ENCODE measurements around the gene RAD51AP2.
A peak's percentile ranks its signal among the peaks of the same experiment; 100 is the strongest.
"Not testable (repeated sequence)": the region's sequence is repeated elsewhere in the genome, so short reads cannot be mapped to it uniquely, and the experiment has no call there.

Gene RAD51AP2

GRCh38 chr2:17536416-17536815 is 18.2 kb upstream of the RAD51AP2 start:
- DNase-seq = no peak

GRCh38 chr2:17533546-17533945 is 15.3 kb upstream of the RAD51AP2 start:
- no peak for DNase-seq

DNA sequence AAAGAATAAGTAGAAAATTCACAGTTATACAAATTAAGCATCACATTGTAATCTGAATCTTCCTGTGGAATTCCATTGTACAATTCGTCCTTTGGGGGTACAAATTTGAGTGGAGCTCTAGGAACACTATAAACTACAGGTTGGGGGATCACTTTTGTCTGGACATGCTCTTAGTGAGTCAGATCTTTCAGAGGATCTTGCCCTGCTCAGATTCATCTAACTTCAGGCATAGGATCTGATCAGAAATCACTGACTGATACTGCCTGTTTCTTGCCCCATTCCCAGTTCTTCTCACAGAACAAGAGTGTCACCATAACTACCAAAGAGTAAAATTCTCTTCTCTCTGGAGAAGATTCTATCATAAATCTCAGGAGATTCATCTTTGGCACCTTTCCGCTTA is 11.5 kb upstream of the RAD51AP2 start:
- no peak for DNase-seq

GRCh38 chr2:17522303-17522702 is 4.1 kb upstream of the RAD51AP2 start:
- no peak for DNase-seq

- DNase-seq = no peak
Observed at GRCh38 chr2:17521621-17522020, 3.4 kb upstream of the RAD51AP2 start.

- no peak for DNase-seq
Observed at GRCh38 chr2:17520761-17521160, 2.5 kb upstream of the RAD51AP2 start.

DNA sequence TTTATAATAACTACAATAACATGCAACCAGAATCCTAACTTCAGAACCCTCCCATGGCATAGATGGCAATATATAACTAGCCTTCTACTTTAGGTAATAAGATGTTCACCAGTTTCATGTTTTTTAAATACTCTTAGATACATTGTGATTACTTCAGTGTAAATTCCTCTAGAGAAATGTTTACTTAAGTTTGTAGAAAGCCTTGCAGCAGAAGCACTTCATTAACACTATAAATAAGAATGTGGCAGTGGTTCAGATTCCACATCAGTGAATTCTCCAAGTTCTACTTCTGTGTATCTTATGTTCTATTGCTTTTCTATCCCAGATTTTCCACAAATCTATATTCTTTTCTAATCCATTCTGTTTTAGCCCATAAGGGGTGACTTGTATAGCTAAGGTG is 1.2 kb upstream of the RAD51AP2 start:
- DNase-seq = no peak

- no peak for DNase-seq
Observed at GRCh38 chr2:17517481-17518211, 594 bp downstream of the RAD51AP2 start.

GRCh38 chr2:17515652-17516051 is 2.6 kb downstream of the RAD51AP2 start:
- no peak for DNase-seq

DNA sequence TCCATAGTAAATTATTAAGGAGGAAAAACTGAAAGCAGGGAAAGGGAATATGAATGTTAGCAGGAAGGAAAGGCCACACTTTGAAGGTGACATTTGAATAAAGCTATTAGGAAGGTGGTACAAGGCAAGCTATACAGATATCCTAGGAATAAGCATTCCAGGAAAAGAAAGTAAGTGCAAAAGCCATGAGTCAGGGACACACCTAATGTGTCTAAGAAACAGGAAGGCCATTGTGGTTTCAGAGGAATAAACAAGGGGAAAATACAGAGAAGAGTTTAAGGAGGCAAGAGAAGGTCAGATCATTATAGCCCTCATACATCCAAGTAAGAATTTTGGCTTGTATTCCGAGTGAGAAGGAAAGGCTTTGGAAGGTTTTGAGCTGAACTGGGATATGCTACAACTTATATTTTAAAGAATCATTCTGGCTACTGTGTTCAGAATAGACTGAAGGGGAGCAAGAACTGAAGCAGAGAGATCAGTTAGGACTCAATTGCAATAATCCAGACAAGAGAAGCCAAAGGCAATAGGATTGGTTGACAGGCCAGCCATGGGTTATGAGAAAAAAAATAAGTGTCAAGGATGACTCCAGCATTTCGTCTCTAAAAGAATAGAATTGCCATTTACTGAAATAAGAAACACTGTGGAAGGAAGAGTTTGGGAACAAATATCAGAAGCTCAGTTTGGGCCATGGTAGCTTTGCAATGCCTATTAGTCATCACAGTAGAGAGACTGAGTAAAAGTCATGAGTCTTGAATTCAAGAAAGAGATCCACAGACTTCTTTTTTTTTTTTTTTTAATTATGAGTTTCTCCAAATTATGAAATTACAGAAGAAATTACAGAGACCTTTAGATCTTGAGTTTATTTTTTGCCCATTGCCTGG is 11.3 kb downstream of the RAD51AP2 start:
- DNase-seq = no peak

- DNase-seq = no peak
Observed at GRCh38 chr2:17497718-17498117, 20.5 kb downstream of the RAD51AP2 start.

DNA sequence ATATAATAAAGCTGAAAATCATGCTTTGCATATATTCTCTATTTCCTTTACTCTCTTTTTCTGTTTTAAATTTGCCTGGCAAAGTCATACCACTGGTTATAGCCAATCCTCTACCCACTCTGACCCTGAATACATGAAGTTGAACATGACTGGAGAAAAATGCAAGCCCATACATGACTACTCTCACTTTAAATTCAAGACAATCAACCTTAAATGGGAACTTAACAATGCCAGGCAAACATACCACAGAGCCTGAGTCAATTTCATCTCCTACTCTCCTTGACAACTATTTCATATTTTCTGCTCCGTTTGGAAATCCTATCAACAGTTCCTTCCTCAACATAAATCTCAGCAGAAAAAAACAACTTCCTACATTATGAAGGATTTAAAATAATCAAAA is 22.6 kb downstream of the RAD51AP2 start:
- DNase-seq = no peak

DNA sequence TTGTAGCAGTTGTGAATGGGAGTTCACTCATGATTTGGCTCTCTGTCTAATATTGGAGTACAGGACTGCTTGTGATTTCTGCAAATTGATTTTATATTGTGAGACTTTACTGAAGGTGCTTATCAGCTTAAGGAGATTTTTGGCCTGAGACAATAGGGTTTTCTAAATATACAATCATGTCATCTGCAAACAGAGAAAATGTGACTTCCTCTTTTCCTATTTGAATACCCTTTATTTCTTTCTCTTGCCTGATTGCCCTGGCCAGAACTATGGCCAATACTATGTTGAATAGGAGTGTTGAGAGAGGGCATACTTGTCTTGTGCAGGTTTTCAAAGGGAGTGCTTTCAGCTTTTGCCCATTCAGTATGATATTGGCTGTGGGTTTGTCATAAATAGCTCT is 28.1 kb downstream of the RAD51AP2 start:
- DNase-seq = not testable (repeated sequence)

GRCh38 chr2:17488610-17489009 is 29.6 kb downstream of the RAD51AP2 start:
- not testable (repeated sequence) for DNase-seq

DNA sequence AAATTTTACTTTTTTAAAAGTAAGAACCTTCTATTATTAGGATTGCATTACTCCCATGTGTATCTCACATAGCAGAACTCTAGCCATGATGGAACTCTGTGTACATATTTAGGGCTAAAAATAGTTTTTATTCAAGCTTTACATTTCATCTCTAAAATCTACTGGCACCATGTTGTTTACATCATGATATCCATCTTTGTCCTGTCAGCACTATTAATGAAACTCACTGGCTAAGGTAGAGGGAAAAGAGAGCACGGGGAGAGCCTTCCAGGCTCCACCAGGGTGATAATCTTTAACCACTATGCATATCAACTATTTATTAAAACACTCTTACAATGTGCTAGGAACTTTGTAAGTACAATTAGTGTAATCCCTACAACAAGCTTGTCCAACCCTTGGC is 34.7 kb downstream of the RAD51AP2 start:
- DNase-seq = no peak

DNA sequence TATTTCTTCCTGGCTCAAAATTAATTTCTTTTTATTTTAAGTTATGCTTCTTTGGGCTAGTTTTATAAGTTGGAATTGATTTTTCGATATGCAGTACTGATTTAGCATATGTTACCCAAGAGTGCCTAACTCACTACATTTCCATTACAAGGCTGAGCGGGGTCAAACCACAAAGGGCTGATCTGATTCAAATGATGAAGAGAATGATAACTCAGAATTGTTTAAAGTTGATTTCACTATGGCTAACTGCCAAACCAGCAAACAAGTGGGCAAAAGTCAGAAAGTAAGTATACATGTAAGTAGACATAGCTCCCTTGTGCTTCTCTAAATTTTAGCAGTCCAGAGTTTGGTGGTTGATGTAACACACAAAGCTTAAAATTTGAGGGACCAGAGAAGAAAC is 35.6 kb downstream of the RAD51AP2 start:
- no peak for DNase-seq

GRCh38 chr2:17479875-17480274 is 38.4 kb downstream of the RAD51AP2 start:
- DNase-seq = no peak

DNA sequence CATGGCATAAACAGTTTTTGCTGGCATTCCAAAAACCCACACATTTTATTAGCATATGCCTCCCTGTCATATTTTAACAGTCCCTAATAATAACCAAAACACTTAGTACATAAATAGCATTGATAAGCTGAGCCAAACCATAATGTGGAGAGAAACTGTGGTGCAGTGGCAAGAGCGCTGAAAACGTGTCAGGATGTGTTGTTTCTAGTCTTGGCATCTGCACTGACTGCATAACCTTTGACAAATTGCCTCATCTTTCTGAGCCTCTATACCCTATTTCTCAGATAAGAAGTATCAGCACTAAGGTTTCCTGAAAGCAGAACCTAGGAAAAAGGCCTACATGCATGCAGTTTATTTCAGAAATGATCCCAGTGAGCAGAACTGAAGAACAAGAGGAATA is 41.4 kb downstream of the RAD51AP2 start:
- no peak for DNase-seq

GRCh38 chr2:17476064-17476463 is 42.2 kb downstream of the RAD51AP2 start:
- no peak for DNase-seq

DNA sequence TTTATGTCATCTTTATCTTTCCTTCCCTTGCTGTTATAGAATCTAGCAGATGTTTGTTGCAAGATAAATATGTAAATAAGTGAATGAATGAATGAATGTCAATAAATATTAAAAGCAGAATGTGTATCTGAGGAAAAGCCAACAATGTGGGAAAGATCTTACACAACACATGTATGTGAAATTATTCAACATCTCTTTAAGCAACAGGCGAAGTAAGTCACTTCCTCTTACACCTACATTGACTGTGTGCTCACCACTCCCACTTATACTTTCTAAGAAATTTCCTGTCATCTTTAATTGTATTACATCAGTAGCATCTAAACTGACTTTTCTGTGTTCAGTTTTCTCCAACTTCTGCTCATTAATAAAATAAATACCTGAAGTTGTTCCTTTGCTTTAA is 43.0 kb downstream of the RAD51AP2 start:
- DNase-seq = no peak

DNA sequence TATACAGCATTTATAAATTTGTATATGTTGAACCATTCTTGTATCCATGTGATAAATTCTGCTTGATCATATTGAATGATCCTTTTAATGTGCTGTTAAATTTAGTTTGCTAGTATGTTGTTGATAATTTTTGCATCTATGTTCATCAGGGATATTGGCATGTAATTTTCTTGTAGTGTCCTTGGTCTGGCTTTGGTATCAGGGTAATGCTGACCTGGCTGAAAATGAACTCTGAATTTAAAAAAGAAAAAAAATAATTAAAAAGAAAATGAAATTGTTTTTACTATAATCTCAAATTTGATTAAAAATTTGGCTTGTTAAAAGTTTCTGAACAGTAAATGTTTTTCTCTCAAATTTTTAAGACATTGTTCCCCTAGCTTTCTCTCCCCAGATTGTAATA is 46.3 kb downstream of the RAD51AP2 start:
- no peak for DNase-seq

DNA sequence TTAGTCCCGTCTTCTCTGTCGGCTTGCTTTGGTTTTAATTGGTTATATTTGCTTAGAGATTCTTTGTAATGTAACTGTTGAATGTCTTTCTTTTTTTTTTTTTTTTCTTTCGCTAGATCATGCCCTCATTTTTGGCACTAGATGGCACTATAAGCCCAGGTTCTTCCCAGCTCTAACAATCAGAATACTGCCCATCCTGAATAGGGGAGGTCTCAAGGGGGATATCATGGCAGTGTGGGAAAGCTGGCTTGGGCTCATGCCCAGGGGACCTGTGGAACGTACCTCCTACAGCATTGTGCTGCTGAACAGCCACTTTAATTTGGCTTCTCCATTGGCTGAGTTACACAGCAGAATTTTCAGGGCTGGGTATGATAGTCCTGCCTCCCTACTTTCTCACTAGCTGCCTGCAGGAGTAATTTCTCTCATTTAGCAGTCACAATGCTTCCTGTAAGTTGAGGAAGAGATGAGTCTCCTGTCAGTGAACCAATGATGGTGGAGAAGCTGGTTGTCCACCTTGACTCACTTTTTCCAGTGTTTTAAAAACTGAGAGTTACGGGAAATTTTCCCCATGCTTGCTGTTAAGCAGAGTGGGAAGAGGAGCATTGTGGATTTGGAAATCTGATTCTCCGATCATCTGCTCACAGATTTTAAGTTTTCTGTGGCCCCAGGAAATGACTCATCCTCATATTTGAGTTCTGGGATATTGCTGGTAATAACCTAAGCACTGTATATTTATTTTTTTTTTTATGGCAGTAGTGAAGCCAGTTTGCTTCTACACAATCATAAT is 47.2 kb downstream of the RAD51AP2 start:
- DNase-seq = peak; percentile 9

- no peak for DNase-seq
Observed at GRCh38 chr2:17461087-17461475, 57.2 kb downstream of the RAD51AP2 start.
